ENCODE data around the gene TPSG1.
"Not testable (repeated sequence)": the region's sequence is repeated elsewhere in the genome, so short reads cannot be mapped to it uniquely, and the experiment has no call there.

Gene TPSG1

GRCh38 chr16:1256296-1256873, 31.3 kb upstream of the TPSG1 start:
- DNase-seq: not testable (repeated sequence)

GRCh38 chr16:1255276-1256122, 30.4 kb upstream of the TPSG1 start, which contains the start of gene TPSD1:
Gene TPSD1 (plus strand): TSS chr16:1256069. CDS start chr16:1256281, 212 bp downstream.
- not testable (repeated sequence) for DNase-seq

GRCh38 chr16:1254821-1255220, 29.8 kb upstream of the TPSG1 start:
- DNase-seq: not testable (repeated sequence)

- DNase-seq: not testable (repeated sequence)
Measured at GRCh38 chr16:1253701-1254364, 28.8 kb upstream of the TPSG1 start.

GRCh38 chr16:1249031-1249755, 24.1 kb upstream of the TPSG1 start:
- not testable (repeated sequence) for DNase-seq

- DNase-seq: not testable (repeated sequence)
Measured at GRCh38 chr16:1247903-1248537, 23.0 kb upstream of the TPSG1 start.

GRCh38 chr16:1245452-1246020, 20.5 kb upstream of the TPSG1 start:
- no peak for DNase-seq

- no peak for DNase-seq
Measured at GRCh38 chr16:1244881-1245280, 19.8 kb upstream of the TPSG1 start.

- DNase-seq: not testable (repeated sequence)
Measured at GRCh38 chr16:1243907-1244850, 19.1 kb upstream of the TPSG1 start.

- DNase-seq: not testable (repeated sequence)
Measured at GRCh38 chr16:1243363-1243762, 18.3 kb upstream of the TPSG1 start.

- DNase-seq: not testable (repeated sequence)
Measured at GRCh38 chr16:1241081-1241480, 16.0 kb upstream of the TPSG1 start.

GRCh38 chr16:1240436-1240835, 15.4 kb upstream of the TPSG1 start, which contains the start of gene TPSAB1:
Gene TPSAB1 (plus strand): TSS chr16:1240705. CDS start chr16:1240939, 234 bp downstream.
- not testable (repeated sequence) for DNase-seq

- DNase-seq: not testable (repeated sequence)
Measured at GRCh38 chr16:1239575-1239974, 14.5 kb upstream of the TPSG1 start.

- DNase-seq: not testable (repeated sequence)
Measured at GRCh38 chr16:1238909-1239308, 13.8 kb upstream of the TPSG1 start.

- no peak for DNase-seq
Measured at GRCh38 chr16:1237990-1238389, 12.9 kb upstream of the TPSG1 start.

GRCh38 chr16:1236659-1237058, 11.6 kb upstream of the TPSG1 start:
- DNase-seq: not testable (repeated sequence)

GRCh38 chr16:1232049-1232748, 7.1 kb upstream of the TPSG1 start:
- DNase-seq: not testable (repeated sequence)

GRCh38 chr16:1231301-1231700, 6.2 kb upstream of the TPSG1 start:
- DNase-seq: not testable (repeated sequence)

- DNase-seq: not testable (repeated sequence)
Measured at GRCh38 chr16:1230471-1231212, 5.6 kb upstream of the TPSG1 start.

Data from 8988T (cell line).